Endothelial cell of umbilical vein (primary cell): Measurements from ENCODE around the gene MLX. TPM values are rescaled to one million over a fixed set of nuclear protein-coding genes. Genes with fewer than 3 reads are reported as not detected.
"Not testable (repeated sequence)": the region's sequence is repeated elsewhere in the genome, so short reads cannot be mapped to it uniquely, and the experiment has no call there.

Experiments
- BruUV-seq: library from RNA; stranded (reverse); fragments of 400-500 nt; replicated peaks from 2 replicates; lab custom pipeline; 2021; lab: Mats Ljungman, UMichigan
- CTCF ChIA-PET: fragments of 300-600, 350-600 bp; sonication (Branson Sonifier 250); formaldehyde crosslinking; loops from one replicate; lab custom pipeline; 2021; ENCODE audit warnings: antibody characterized with exemption, inconsistent platforms; lab: Charles Lee
- POLR2A ChIA-PET: fragments of 300-600, 350-600 bp; sonication (Branson Sonifier 250); formaldehyde crosslinking; loops from one replicate; lab custom pipeline; 2021; ENCODE audit warnings: antibody characterized with exemption, inconsistent platforms; lab: Charles Lee
- DNase-seq: peaks from one replicate; pipeline ENCODE4 v3.0.0-alpha.2; 2011; ENCODE audit warnings: low read depth, low spot score
- FAIRE-seq: peaks from 2 replicates; lab custom pipeline; 2011; peaks lifted over from hg19 to GRCh38; lab: Jason Lieb, UNC
- H2AFZ ChIP-seq: 2 replicates; pipeline ENCODE4 v1.6.0; 2012; ENCODE audit warnings: low read depth, low read length, control low read depth, inconsistent platforms
- H3K27ac ChIP-seq: 2 replicates; pipeline ENCODE4 v1.5.1; 2011; ENCODE audit warnings: low read depth, mild to moderate bottlenecking, control low read depth, low read length, moderate library complexity; ENCODE audit not compliant: insufficient read depth
- H3K27me3 ChIP-seq, 2 experiments: 2 replicates each; pipeline versions ENCODE4 v1.6.0 to v1.6.1; 2011; ENCODE audit warnings: low read length in 2 of 2, mixed read lengths in 1 of 2; ENCODE audit not compliant: control insufficient read depth in 2 of 2, insufficient read depth in 2 of 2
- H3K36me3 ChIP-seq, 2 experiments: 2 replicates in 1 of 2; 3 replicates in 1 of 2; pipeline ENCODE4 v1.5.1; 2011; ENCODE audit warnings: low read length in 2 of 2, mild to moderate bottlenecking in 1 of 2, moderate library complexity in 1 of 2; ENCODE audit not compliant: control insufficient read depth in 2 of 2, insufficient read depth in 2 of 2; ENCODE audit errors: extremely low read depth in 1 of 2
- H3K4me1 ChIP-seq: 3 replicates; pipeline ENCODE4 v1.5.1; 2011; ENCODE audit warnings: mild to moderate bottlenecking, low read length; ENCODE audit not compliant: control insufficient read depth, insufficient read depth; ENCODE audit errors: extremely low read depth
- H3K4me2 ChIP-seq: 2 replicates; pipeline ENCODE4 v1.6.1; 2011; ENCODE audit warnings: low read length, control low read depth, mixed read lengths; ENCODE audit not compliant: insufficient read depth
- H3K4me3 ChIP-seq, 3 experiments: fragments of 200-600 bp in 1 of 3; sonication (generic), shearing (Covaris generic) in 1 of 3; replicated peaks in 1 of 3; 2 replicates each; pipeline ENCODE4 v1.5.1; 2011 to 2016; ENCODE audit warnings: control low read depth in 3 of 3, low read length in 3 of 3, mild to moderate bottlenecking in 2 of 3, inconsistent platforms in 1 of 3, low read depth in 1 of 3, moderate library complexity in 1 of 3; ENCODE audit not compliant: insufficient read depth in 1 of 3
- H3K79me2 ChIP-seq: 2 replicates; pipeline ENCODE4 v1.6.0; 2012; ENCODE audit warnings: low read length, inconsistent platforms; ENCODE audit not compliant: control insufficient read depth, insufficient read depth
- H3K9ac ChIP-seq: replicated peaks from 2 replicates; pipeline ENCODE3; 2011; ENCODE audit warnings: low read length, control low read depth; ENCODE audit not compliant: insufficient read depth; ENCODE audit errors: extremely low read depth
- H3K9me1 ChIP-seq: replicated peaks from 3 replicates; pipeline ENCODE4 v1.6.0; 2011; ENCODE audit warnings: mild to moderate bottlenecking, low read length; ENCODE audit not compliant: control insufficient read depth, insufficient read depth; ENCODE audit errors: extremely low read depth
- H3K9me3 ChIP-seq: replicated peaks from 2 replicates; pipeline ENCODE4 v1.5.1; 2012; ENCODE audit warnings: low read length, inconsistent platforms; ENCODE audit not compliant: control insufficient read depth, insufficient read depth
- H4K20me1 ChIP-seq: replicated peaks from 2 replicates; pipeline ENCODE3; 2011; ENCODE audit warnings: mild to moderate bottlenecking, low read length; ENCODE audit not compliant: control insufficient read depth, insufficient read depth; ENCODE audit errors: extremely low read depth
- CTCF ChIP-seq, 2 donors: IDR thresholded peaks; 1 replicate in 1 of 2; 2 replicates in 1 of 2; pipeline ENCODE4 v1.5.1; 2011; ENCODE audit warnings: low read length in 2 of 2, mild to moderate bottlenecking in 2 of 2, moderate library complexity in 2 of 2, control low read depth in 1 of 2, inconsistent platforms in 1 of 2, low read depth in 1 of 2; ENCODE audit not compliant: insufficient read depth in 1 of 2; ENCODE audit errors: extremely low read depth in 1 of 2
- FOS ChIP-seq: IDR thresholded peaks from 2 replicates; pipeline ENCODE4 v1.6.1; 2011; ENCODE audit warnings: mild to moderate bottlenecking, low read length, moderate library complexity, borderline replicate concordance; ENCODE audit not compliant: insufficient read depth
- MAX ChIP-seq: IDR thresholded peaks from 2 replicates; pipeline ENCODE4 v1.6.1; 2011; ENCODE audit not compliant: insufficient read depth, insufficient read length
- POLR2A ChIP-seq: IDR thresholded peaks from 2 replicates; pipeline ENCODE4 v1.6.1; 2012; ENCODE audit warnings: low read depth, mild to moderate bottlenecking, control low read depth, low read length
- POLR2AphosphoS5 ChIP-seq: IDR thresholded peaks from 2 replicates; pipeline ENCODE4 v1.6.1; 2012; ENCODE audit warnings: low read depth, mild to moderate bottlenecking, control low read depth, low read length, moderate library complexity; ENCODE audit not compliant: insufficient read depth
- dilution Hi-C: fragments of 300-500 bp; cut with MboI; formaldehyde crosslinking; loops from one replicate; pipeline ENCODE4 v1.15.0; 2019; ENCODE audit warnings: low sequenced_read_pairs; ENCODE audit not compliant: extremely low pct_ligation_motif_present
- intact Hi-C: fragments of 100-400 bp; cut with micrococcal nuclease; formaldehyde crosslinking; loops from one replicate; pipeline ENCODE4 v1.10.0; 2022
- polyA plus RNA-seq, 4 experiments: library from polyadenylated mRNA; depleted of rRNA in 3 of 4; stranded (reverse) in 3 of 4; unstranded in 1 of 4; fragments of >200 nt; gene quantifications; 2 replicates each; pipeline versions ENCODE4 v1.2.1 to v1.2.3, GENCODE V29; 2011 to 2012; ENCODE audit warnings: missing spikeins in 1 of 4
- total RNA-seq: library from RNA; stranded (reverse); gene quantifications from 2 replicates; pipeline ENCODE4 v1.2.3, GENCODE V29; 2021

MLX gene
- total and polyA plus RNA-seq, 2 donors (not counting 3 experiments of a cell fraction or from before 2014, with no cell fraction given) = 40.3 to 42.7 TPM

- intact Hi-C loops = loop anchor here (1.0 to 5.0 kb wide), 5 partner anchors 32 to 562 kb away; partner anchors contain the start of genes BECN1, NBR1, PSMC3IP and TUBG2
- Histone ChIP-seq H3K79me2 (peaks cover 45% of the 10 kb centered on the region), H3K27ac (peak within 1 kb of the TSS; percentile 69), H3K27me3 (no peaks in the 10 kb centered on the region), H2AFZ (peak within 1 kb of the TSS; percentile 91), H3K4me3 (peak within 1 kb of the TSS; percentile 73 to 81 (median 79)), H3K36me3 (peaks cover 13 to 16% of the 10 kb centered on the region in 2 experiments), H3K4me1 (peaks cover 11% of the 10 kb centered on the region), H3K9me3 (no peaks in the 10 kb centered on the region), H4K20me1 (no peaks in the 10 kb centered on the region), H3K9me1 (no peaks in the 10 kb centered on the region), H3K4me2 (peak within 1 kb of the TSS; percentile 82), H3K9ac (peak within 1 kb of the TSS; percentile 72)
- ChIA-PET POLR2A (interaction anchor here (0.7 to 1.6 kb wide), 4 partner anchors 9 to 154 kb away, joined by 3 to 8 read pairs (median 4); partner anchors contain the start of gene PLEKHH3), CTCF (interaction anchor here (0.7 to 4.2 kb wide), 17 partner anchors 9 to 320 kb away, joined by 3 to 109 read pairs (median 5); partner anchors contain the start of genes BECN1, CCR10, PLEKHH3 and PSMC3IP)
- DNase-seq (peak; percentile 99), FAIRE-seq (peak; percentile 97)
- BruUV-seq = no TSS peak
- dilution Hi-C loops = loop anchor here (10.0 kb wide), 1 partner anchor 206 kb away; no protein-coding TSS in a partner anchor
- TF ChIP-seq POLR2A (peak; percentile 89), FOS (no peak), CTCF (IDR thresholded peaks at IDR 0.05; ENCODE audit: extremely low read depth in 1 of 2, insufficient read depth in 1 of 2, low read depth in 1 of 2, low read length in 2 of 2) (peak; percentile 39 to 72), MAX (no peak), POLR2AphosphoS5 (peak; percentile 85)
Measured at GRCh38 chr17:42609182-42609813, 42.4 kb downstream of the MLX start, which contains the start of the genes RETREG3 and TUBG1. TSS of gene RETREG3 (minus strand) at chr17:42609374. CDS start at chr17:42609324, 50 bp downstream. TSS of gene TUBG1 (plus strand) at chr17:42609683. CDS start at chr17:42609738, 55 bp downstream.

- POLR2A ChIA-PET = interaction anchor here (0.7 to 1.6 kb wide), 4 partner anchors 8 to 153 kb away, joined by 3 to 8 read pairs (median 4); partner anchors contain the start of gene PLEKHH3
- DNase-seq, H4K20me1 ChIP-seq, H3K27me3 ChIP-seq, H3K9me1 ChIP-seq, H3K9me3 ChIP-seq: not testable (repeated sequence)
- Histone ChIP-seq H3K4me2 (peak overlapping the region; percentile 75), H3K79me2 (peaks cover 38% of the 10 kb centered on the region), H3K9ac (peak overlapping the region; percentile 69), H2AFZ (peak overlapping the region; percentile 91), H3K36me3 (peaks cover 20 to 22% of the 10 kb centered on the region in 2 experiments), H3K4me3 (peak overlapping the region; percentile 73 to 81 (median 79)), H3K4me1 (peaks cover 11% of the 10 kb centered on the region), H3K27ac (peak overlapping the region; percentile 69)
- dilution Hi-C loops (loop anchor here (10.0 kb wide), 1 partner anchor 205 kb away; no protein-coding TSS in a partner anchor), intact Hi-C loops (loop anchor here (1.0 to 5.0 kb wide), 5 partner anchors 33 to 561 kb away; partner anchors contain the start of genes BECN1, NBR1, PSMC3IP and TUBG2)
- CTCF ChIA-PET = interaction anchor here (0.7 to 4.2 kb wide), 15 partner anchors 9 to 319 kb away, joined by 3 to 109 read pairs (median 5); partner anchors contain the start of genes BECN1, CCR10, PLEKHH3 and PSMC3IP
- FAIRE-seq = peak; percentile 76
- TSS peak; percentile 48 for BruUV-seq
Measured at GRCh38 chr17:42609814-42610801, 43.2 kb downstream of the MLX start.
